CD14-positive monocyte (primary cell): ENCODE results near the gene NLGN1. TPM values are rescaled to one million over a fixed set of nuclear protein-coding genes. Genes with fewer than 3 reads are reported as not detected.

Source experiments
- DNase-seq, 3 donors: peaks; one replicate each; pipeline ENCODE4 v3.0.0-alpha.2; 2011 to 2022
- H2AFZ ChIP-seq: 2 replicates; pipeline ENCODE4 v1.6.0; 2012; ENCODE audit warnings: mild to moderate bottlenecking, low read depth, low read length, inconsistent platforms; ENCODE audit not compliant: insufficient read depth, poor library complexity, severe bottlenecking
- H3K27ac ChIP-seq, 2 donors: 1 replicate in 1 of 2; 2 replicates in 1 of 2; pipeline ENCODE4 v1.5.1; 2012 to 2013; ENCODE audit warnings: low read length in 2 of 2, control low read depth in 1 of 2, inconsistent platforms in 1 of 2, low read depth in 1 of 2, mild to moderate bottlenecking in 1 of 2
- H3K27me3 ChIP-seq, 2 donors: one replicate each; pipeline versions ENCODE4 v1.6.0 to v1.6.1; 2011 to 2013; ENCODE audit warnings: low read length in 2 of 2; ENCODE audit not compliant: control insufficient read depth in 2 of 2, insufficient read depth in 2 of 2
- H3K36me3 ChIP-seq, 2 donors: replicated peaks in 1 of 2; 1 replicate in 1 of 2; 2 replicates in 1 of 2; pipeline versions ENCODE4 v1.5.1 to v1.6.1; 2012 to 2013; ENCODE audit warnings: low read length in 2 of 2, control low read depth in 1 of 2, inconsistent platforms in 1 of 2, mild to moderate bottlenecking in 1 of 2; ENCODE audit not compliant: insufficient read depth in 2 of 2, control insufficient read depth in 1 of 2
- H3K4me1 ChIP-seq, 2 donors: 1 replicate in 1 of 2; 2 replicates in 1 of 2; pipeline versions ENCODE4 v1.5.1 to v1.6.1; 2012 to 2013; ENCODE audit warnings: low read length in 2 of 2, control low read depth in 1 of 2, inconsistent platforms in 1 of 2, mild to moderate bottlenecking in 1 of 2, moderate library complexity in 1 of 2; ENCODE audit not compliant: insufficient read depth in 2 of 2, control insufficient read depth in 1 of 2
- H3K4me2 ChIP-seq: replicated peaks from 2 replicates; pipeline ENCODE3; 2012; ENCODE audit warnings: low read length, moderate library complexity, mild to moderate bottlenecking; ENCODE audit not compliant: poor library complexity, severe bottlenecking; ENCODE audit errors: extremely low read depth
- H3K4me3 ChIP-seq, 3 experiments: fragments of 200-600 bp in 1 of 3; sonication (generic) in 1 of 3; replicated peaks in 1 of 3; 1 replicate in 2 of 3; 2 replicates in 1 of 3; pipeline ENCODE4 v1.5.1; 2011 to 2013; ENCODE audit warnings: low read length in 3 of 3, mild to moderate bottlenecking in 3 of 3, control low read depth in 2 of 3, low read depth in 2 of 3, inconsistent platforms in 1 of 3, moderate library complexity in 1 of 3
- H3K79me2 ChIP-seq: 2 replicates; pipeline ENCODE4 v1.6.0; 2012; ENCODE audit warnings: mild to moderate bottlenecking, control low read depth, inconsistent platforms, low read length, moderate library complexity; ENCODE audit not compliant: insufficient read depth
- H3K9ac ChIP-seq: 2 replicates; pipeline ENCODE4 v1.6.0; 2017; ENCODE audit warnings: low read length, mild to moderate bottlenecking; ENCODE audit not compliant: insufficient read depth, poor library complexity, severe bottlenecking
- H3K9me3 ChIP-seq, 2 donors: replicated peaks in 1 of 2; 1 replicate in 1 of 2; 2 replicates in 1 of 2; pipeline versions ENCODE4 v1.5.1 to v1.6.1; 2012 to 2013; ENCODE audit warnings: low read length in 2 of 2, control low read depth in 1 of 2; ENCODE audit not compliant: control insufficient read depth in 1 of 2, insufficient read depth in 1 of 2
- H4K20me1 ChIP-seq: 2 replicates; pipeline ENCODE4 v1.6.0; 2012; ENCODE audit warnings: mild to moderate bottlenecking, low read length, control low read depth, moderate library complexity; ENCODE audit not compliant: insufficient read depth
- H3K27ac Mint-ChIP-seq, 7 donors: one replicate each; pipeline ENCODE4 v1.8.0; 2020; ENCODE audit warnings: mild to moderate bottlenecking in 7 of 7, mixed read lengths in 7 of 7, moderate library complexity in 6 of 7, inconsistent platforms in 2 of 7
- H3K27me3 Mint-ChIP-seq, 3 donors: one replicate each; pipeline ENCODE4 v1.8.0; 2021 to 2022; ENCODE audit warnings: low read depth in 3 of 3, mild to moderate bottlenecking in 3 of 3, mixed read lengths in 3 of 3, moderate library complexity in 3 of 3, inconsistent platforms in 1 of 3
- H3K36me3 Mint-ChIP-seq, 2 donors: one replicate each; pipeline ENCODE4 v1.8.0; 2020; ENCODE audit warnings: mixed read lengths in 2 of 2, inconsistent platforms in 1 of 2, mild to moderate bottlenecking in 1 of 2
- H3K4me1 Mint-ChIP-seq: one replicate; pipeline ENCODE4 v1.8.0; 2020; ENCODE audit warnings: mild to moderate bottlenecking, mixed read lengths
- H3K4me3 Mint-ChIP-seq, 2 donors: one replicate each; pipeline ENCODE4 v1.8.0; 2020; ENCODE audit warnings: mild to moderate bottlenecking in 2 of 2, mixed read lengths in 2 of 2, moderate library complexity in 1 of 2
- H3K9me3 Mint-ChIP-seq, 7 donors: one replicate each; pipeline ENCODE4 v1.8.0; 2020 to 2022; ENCODE audit warnings: mixed read lengths in 7 of 7, mild to moderate bottlenecking in 6 of 7, moderate library complexity in 6 of 7, inconsistent platforms in 2 of 7
- WGBS: methylation state at CpG from one replicate; pipeline ENCODE4 v1.1.5; 2013; ENCODE audit warnings: missing lambda C conversion rate; ENCODE audit not compliant: insufficient coverage; 5-methylcytosine and 5-hydroxymethylcytosine counted together
- intact Hi-C, 2 donors: fragments of 100-400 bp; cut with micrococcal nuclease; formaldehyde crosslinking; loops; one replicate each; pipeline versions ENCODE4 v1.15.0 to v1.15.1; 2023
- polyA plus RNA-seq, 3 donors: library from polyadenylated mRNA; depleted of rRNA in 1 of 3; unstranded in 2 of 3; stranded (reverse) in 1 of 3; fragments of 300-500 nt in 2 of 3; fragments of >200 nt in 1 of 3; fragmentation: Illumina TruSeq in 2 of 3; gene quantifications; 1 replicate in 2 of 3; 2 replicates in 1 of 3; pipeline ENCODE4 v1.2.3, GENCODE V29; 2012 to 2021
- TF ChIP-seq, protein P1 (sequence below): fragments of 200-600 bp; IDR thresholded peaks from one replicate; pipeline ENCODE4 v1.8.0; 2022; ENCODE audit warnings: antibody characterized with exemption, mild to moderate bottlenecking

The NLGN1 gene
- polyA plus RNA-seq, 3 donors = not detected

DNA sequence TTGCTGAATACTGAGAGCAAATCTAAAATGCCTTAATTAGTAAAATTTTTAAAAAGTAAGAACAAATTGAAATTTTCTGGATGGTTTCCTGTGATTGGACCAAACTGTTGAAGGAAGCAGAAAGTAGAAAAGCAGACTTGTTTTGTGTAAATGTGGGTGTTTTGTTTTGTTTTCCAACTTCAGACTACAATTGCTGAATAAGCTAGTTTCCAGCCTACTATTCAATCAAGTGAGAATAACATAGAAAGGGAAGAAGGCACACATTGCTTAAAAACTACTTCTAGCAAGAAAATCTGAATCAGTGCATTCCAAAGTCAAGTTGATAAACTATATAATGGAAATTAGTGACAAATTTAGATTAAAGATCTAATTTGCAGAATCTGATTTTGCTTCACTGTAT lies 519.3 kb downstream of the NLGN1 start:
- intact Hi-C loops = no loop called here
- Mint-ChIP-seq H3K9me3 (peaks cover 0 to 2% (median 0%) of the 10 kb centered on the region in 7 donors), H3K27ac (no peak overlapping the region), H3K36me3 (no peaks in the 10 kb centered on the region), H3K4me3 (no peak overlapping the region), H3K27me3 (no peaks in the 10 kb centered on the region), H3K4me1 (no peaks in the 10 kb centered on the region)
- Histone ChIP-seq H4K20me1 (no peaks in the 10 kb centered on the region), H3K4me3 (no peak overlapping the region), H3K36me3 (no peaks in the 10 kb centered on the region), H3K27ac (no peak overlapping the region), H3K9ac (no peak overlapping the region), H3K4me2 (no peak overlapping the region), H3K79me2 (no peaks in the 10 kb centered on the region), H3K27me3 (no peaks in the 10 kb centered on the region), H2AFZ (no peak overlapping the region), H3K9me3 (no peaks in the 10 kb centered on the region), H3K4me1 (no peaks in the 10 kb centered on the region)
- TF ChIP-seq, protein P1, sequence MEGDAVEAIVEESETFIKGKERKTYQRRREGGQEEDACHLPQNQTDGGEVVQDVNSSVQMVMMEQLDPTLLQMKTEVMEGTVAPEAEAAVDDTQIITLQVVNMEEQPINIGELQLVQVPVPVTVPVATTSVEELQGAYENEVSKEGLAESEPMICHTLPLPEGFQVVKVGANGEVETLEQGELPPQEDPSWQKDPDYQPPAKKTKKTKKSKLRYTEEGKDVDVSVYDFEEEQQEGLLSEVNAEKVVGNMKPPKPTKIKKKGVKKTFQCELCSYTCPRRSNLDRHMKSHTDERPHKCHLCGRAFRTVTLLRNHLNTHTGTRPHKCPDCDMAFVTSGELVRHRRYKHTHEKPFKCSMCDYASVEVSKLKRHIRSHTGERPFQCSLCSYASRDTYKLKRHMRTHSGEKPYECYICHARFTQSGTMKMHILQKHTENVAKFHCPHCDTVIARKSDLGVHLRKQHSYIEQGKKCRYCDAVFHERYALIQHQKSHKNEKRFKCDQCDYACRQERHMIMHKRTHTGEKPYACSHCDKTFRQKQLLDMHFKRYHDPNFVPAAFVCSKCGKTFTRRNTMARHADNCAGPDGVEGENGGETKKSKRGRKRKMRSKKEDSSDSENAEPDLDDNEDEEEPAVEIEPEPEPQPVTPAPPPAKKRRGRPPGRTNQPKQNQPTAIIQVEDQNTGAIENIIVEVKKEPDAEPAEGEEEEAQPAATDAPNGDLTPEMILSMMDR = no peak
- no peak for DNase-seq

GRCh38 chr3:173920386-173920785 lies 522.8 kb downstream of the NLGN1 start:
- Histone ChIP-seq H3K27ac (no peak overlapping the region), H3K4me1 (no peaks in the 10 kb centered on the region), H3K9ac (no peak overlapping the region), H3K36me3 (no peaks in the 10 kb centered on the region), H3K4me3 (no peak overlapping the region), H3K79me2 (no peaks in the 10 kb centered on the region), H3K9me3 (no peaks in the 10 kb centered on the region), H4K20me1 (no peaks in the 10 kb centered on the region), H2AFZ (no peak overlapping the region), H3K4me2 (no peak overlapping the region), H3K27me3 (no peaks in the 10 kb centered on the region)
- Mint-ChIP-seq H3K27me3 (no peaks in the 10 kb centered on the region), H3K4me1 (no peaks in the 10 kb centered on the region), H3K4me3 (no peak overlapping the region), H3K27ac (no peak overlapping the region), H3K9me3 (peaks cover 0 to 3% (median 0%) of the 10 kb centered on the region in 7 donors), H3K36me3 (no peaks in the 10 kb centered on the region)
- TF ChIP-seq, protein P1 = no peak
- intact Hi-C loops = no loop called here
- no CpG with 5 or more reads among the region's 1 CpG for WGBS
- no peak for DNase-seq
